Calu3 (cell line): ENCODE measurements around the gene CASK. TPM values are rescaled to one million over a fixed set of nuclear protein-coding genes. Genes with fewer than 3 reads are reported as not detected.

ENCODE experiments used
- BruUV-seq: library from RNA; stranded (reverse); fragments of 400-500 nt; replicated peaks from 2 replicates; lab custom pipeline; 2021; lab: Mats Ljungman, UMichigan
- CTCF ChIA-PET: fragments of 300-600 bp; sonication (Branson Sonifier 250); formaldehyde crosslinking; loops from one replicate; lab custom pipeline; 2022; ENCODE audit warnings: antibody characterized with exemption; lab: Charles Lee
- DNase-seq: peaks from one replicate; pipeline ENCODE4 v3.0.0; 2022
- H3K27ac Mint-ChIP-seq: one replicate; pipeline ENCODE4 v1.8.0; 2022; ENCODE audit warnings: mixed read lengths; ENCODE audit not compliant: unreplicated experiment
- H3K27me3 Mint-ChIP-seq: one replicate; pipeline ENCODE4 v1.8.0; 2022; ENCODE audit warnings: mixed read lengths; ENCODE audit not compliant: unreplicated experiment
- H3K36me3 Mint-ChIP-seq: one replicate; pipeline ENCODE4 v1.8.0; 2022; ENCODE audit warnings: mild to moderate bottlenecking, moderate library complexity, mixed read lengths; ENCODE audit not compliant: insufficient read depth, unreplicated experiment
- H3K4me1 Mint-ChIP-seq: one replicate; pipeline ENCODE4 v1.8.0; 2022; ENCODE audit warnings: mild to moderate bottlenecking, low read depth, mixed read lengths; ENCODE audit not compliant: unreplicated experiment
- H3K4me3 Mint-ChIP-seq: one replicate; pipeline ENCODE4 v1.8.0; 2022; ENCODE audit warnings: mild to moderate bottlenecking, low read depth, moderate library complexity, mixed read lengths; ENCODE audit not compliant: unreplicated experiment
- H3K9me3 Mint-ChIP-seq: one replicate; pipeline ENCODE4 v1.8.0; 2022; ENCODE audit warnings: low read depth, mixed read lengths; ENCODE audit not compliant: unreplicated experiment
- intact Hi-C: fragments of 100-400 bp; cut with micrococcal nuclease; formaldehyde crosslinking; loops from one replicate; pipeline ENCODE4 v1.10.0; 2022; ENCODE audit not compliant: unreplicated experiment
- total RNA-seq: library from RNA; stranded (reverse); gene quantifications from 2 replicates; pipeline ENCODE4 v1.2.3, GENCODE V29; 2022
- TF ChIP-seq, protein P1 (sequence below): fragments of 200-600 bp; IDR thresholded peaks from one replicate; pipeline ENCODE4 v1.8.0; 2022; ENCODE audit warnings: antibody characterized with exemption; ENCODE audit not compliant: unreplicated experiment

CASK gene
- total RNA-seq, 1 experiment from 2014 or later: 157 TPM

DNA sequence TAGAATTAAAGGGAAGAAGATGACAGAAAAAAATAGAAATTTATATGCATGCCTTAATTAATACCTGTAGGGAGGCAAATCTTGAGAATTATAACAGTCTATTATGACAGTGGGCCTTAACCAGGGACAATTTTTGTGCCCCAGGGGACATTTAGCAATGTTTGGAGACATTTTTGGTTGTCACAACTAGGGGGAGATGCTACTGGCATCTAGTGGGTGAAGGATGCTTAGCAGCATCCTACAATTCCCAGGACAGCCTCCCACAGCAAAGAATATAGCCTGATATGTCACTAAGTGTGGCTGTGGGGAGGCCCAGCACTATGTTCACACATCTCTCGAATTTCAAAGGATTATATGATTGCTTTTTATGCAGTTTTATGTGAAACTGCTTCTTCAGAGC, 188.8 kb downstream of the CASK start:
- Mint-ChIP-seq H3K4me3 (no peak overlapping the region), H3K4me1 (peaks cover 7% of the 10 kb centered on the region), H3K36me3 (no peaks in the 10 kb centered on the region), H3K27ac (no peak overlapping the region), H3K27me3 (no peaks in the 10 kb centered on the region), H3K9me3 (no peaks in the 10 kb centered on the region)
- CTCF ChIA-PET: no interaction called here
- DNase-seq: peak; percentile 4
- intact Hi-C loops: no loop called here
- TF ChIP-seq, protein P1, sequence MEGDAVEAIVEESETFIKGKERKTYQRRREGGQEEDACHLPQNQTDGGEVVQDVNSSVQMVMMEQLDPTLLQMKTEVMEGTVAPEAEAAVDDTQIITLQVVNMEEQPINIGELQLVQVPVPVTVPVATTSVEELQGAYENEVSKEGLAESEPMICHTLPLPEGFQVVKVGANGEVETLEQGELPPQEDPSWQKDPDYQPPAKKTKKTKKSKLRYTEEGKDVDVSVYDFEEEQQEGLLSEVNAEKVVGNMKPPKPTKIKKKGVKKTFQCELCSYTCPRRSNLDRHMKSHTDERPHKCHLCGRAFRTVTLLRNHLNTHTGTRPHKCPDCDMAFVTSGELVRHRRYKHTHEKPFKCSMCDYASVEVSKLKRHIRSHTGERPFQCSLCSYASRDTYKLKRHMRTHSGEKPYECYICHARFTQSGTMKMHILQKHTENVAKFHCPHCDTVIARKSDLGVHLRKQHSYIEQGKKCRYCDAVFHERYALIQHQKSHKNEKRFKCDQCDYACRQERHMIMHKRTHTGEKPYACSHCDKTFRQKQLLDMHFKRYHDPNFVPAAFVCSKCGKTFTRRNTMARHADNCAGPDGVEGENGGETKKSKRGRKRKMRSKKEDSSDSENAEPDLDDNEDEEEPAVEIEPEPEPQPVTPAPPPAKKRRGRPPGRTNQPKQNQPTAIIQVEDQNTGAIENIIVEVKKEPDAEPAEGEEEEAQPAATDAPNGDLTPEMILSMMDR: no peak
- BruUV-seq: no TSS peak

DNA sequence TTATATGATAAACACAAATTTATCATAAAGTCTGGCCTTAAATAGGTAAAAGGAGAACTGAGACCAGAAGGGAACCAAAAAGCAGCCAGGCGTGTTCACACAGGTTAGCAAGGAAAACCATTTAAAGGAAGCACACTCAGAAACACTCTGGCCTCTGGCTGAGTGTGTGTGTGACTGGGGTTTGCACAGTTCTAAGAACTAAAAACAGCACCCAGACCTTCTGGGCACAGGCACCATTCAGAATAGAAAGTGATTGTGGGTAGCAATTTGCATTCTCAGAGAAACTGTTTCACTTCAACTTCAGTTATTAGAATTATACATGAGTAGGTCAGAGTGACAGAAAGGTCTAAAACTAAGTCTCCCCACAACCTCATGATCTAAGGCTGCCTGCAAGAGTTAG, 189.4 kb downstream of the CASK start:
- no peaks in the 10 kb centered on the region for H3K9me3 Mint-ChIP-seq
- no peaks in the 10 kb centered on the region for H3K27me3 Mint-ChIP-seq
- H3K4me1 Mint-ChIP-seq: peaks cover 7% of the 10 kb centered on the region
- H3K36me3 Mint-ChIP-seq: no peaks in the 10 kb centered on the region
- no peak overlapping the region for H3K27ac Mint-ChIP-seq
- CTCF ChIA-PET: no interaction called here
- H3K4me3 Mint-ChIP-seq: no peak overlapping the region
- intact Hi-C loops: no loop called here
- TF ChIP-seq, protein P1: no peak
- no peak for DNase-seq
- no TSS peak for BruUV-seq

DNA sequence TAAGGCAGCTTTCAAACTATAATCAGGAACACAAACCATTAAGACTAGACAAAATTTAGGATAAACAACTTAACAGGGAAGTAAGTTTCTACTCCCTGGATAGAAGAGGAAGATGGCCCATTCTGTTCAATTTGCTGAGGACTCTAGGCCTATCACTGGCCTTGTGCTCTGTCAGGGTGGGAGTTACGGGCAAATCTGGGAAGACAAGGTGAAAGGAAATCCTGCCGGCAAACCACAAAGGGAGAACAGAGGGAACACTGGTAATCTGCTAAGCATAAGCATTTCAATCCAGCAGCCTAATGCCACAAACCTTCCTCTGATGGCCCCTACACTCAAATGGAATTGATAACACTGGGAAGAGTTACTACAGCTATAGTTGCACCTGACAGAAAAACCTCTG, 191.1 kb downstream of the CASK start:
- Mint-ChIP-seq H3K27ac (no peak overlapping the region), H3K36me3 (no peaks in the 10 kb centered on the region), H3K27me3 (no peaks in the 10 kb centered on the region), H3K4me3 (no peak overlapping the region), H3K9me3 (no peaks in the 10 kb centered on the region), H3K4me1 (peaks cover 7% of the 10 kb centered on the region)
- CTCF ChIA-PET: no interaction called here
- no TSS peak for BruUV-seq
- DNase-seq: no peak
- TF ChIP-seq, protein P1: no peak
- intact Hi-C loops: no loop called here

DNA sequence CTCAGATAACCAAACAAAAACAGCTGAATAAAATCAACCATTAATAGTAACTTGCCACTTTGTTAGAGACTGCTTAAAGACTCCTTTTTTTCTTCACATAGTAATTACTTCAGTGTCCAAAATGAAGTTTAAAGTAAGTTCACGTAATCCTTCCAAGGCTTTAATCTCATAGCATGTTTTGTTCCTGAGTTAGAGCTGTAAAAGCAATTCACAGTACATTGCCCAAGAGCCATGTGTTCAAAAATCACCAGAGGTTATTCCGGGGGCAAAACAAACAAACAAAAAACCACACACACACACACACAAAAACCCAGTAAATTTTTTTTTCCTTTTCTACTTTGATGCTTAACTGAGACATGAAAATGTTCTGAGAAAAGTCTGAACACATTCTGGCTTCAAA, 193.3 kb downstream of the CASK start:
- intact Hi-C loops: no loop called here
- no peaks in the 10 kb centered on the region for H3K9me3 Mint-ChIP-seq
- no peak overlapping the region for H3K27ac Mint-ChIP-seq
- H3K4me1 Mint-ChIP-seq: no peaks in the 10 kb centered on the region
- no peak for DNase-seq
- H3K36me3 Mint-ChIP-seq: no peaks in the 10 kb centered on the region
- H3K4me3 Mint-ChIP-seq: no peak overlapping the region
- TF ChIP-seq, protein P1: no peak
- CTCF ChIA-PET: interaction anchor here (0.6 kb wide), 1 partner anchor 10 kb away, joined by 3 read pairs; no protein-coding TSS in a partner anchor
- BruUV-seq: no TSS peak
- H3K27me3 Mint-ChIP-seq: no peaks in the 10 kb centered on the region
